ENCODE measurements around the gene RTN4IP1. TPM values are rescaled to one million over a fixed set of nuclear protein-coding genes. Genes with fewer than 3 reads are reported as not detected.
"Not testable (repeated sequence)": the region's sequence is repeated elsewhere in the genome, so short reads cannot be mapped to it uniquely, and the experiment has no call there.

The RTN4IP1 gene
- total and polyA plus RNA-seq, 2 of the 13 experiments (the other 11 are each of a cell fraction or from before 2014, with no cell fraction given) = 5.5 to 17.2 TPM

GRCh38 chr6:106627760-106628159 lies 1.5 kb downstream of the RTN4IP1 start:
- H2AFZ ChIP-seq (ENCODE audit: low read length); DNase-seq (ENCODE audit: low spot score); H3K9me3 ChIP-seq (ENCODE audit: low read length); in situ Hi-C loops (cut with HindIII; ENCODE audit: extremely low pct_ligation_motif_present, low pct_unique_long_range_greater_than_20kb); ATAC-seq; H3K27ac ChIP-seq (ENCODE audit: extremely low read length, insufficient read depth, low read length); H4K20me1 ChIP-seq (ENCODE audit: insufficient read depth, low read length); H3K27me3 ChIP-seq (ENCODE audit: control insufficient read depth in 1 of 2, insufficient read depth in 2 of 2, low read length in 2 of 2); BruUV-seq (replicated peaks); CTCF ChIA-PET (ENCODE audit: low intra/inter-chr PET ratio, low total read pairs); POLR2A ChIA-PET; H3K4me3 ChIP-seq (replicated peaks in 1 of 3; ENCODE audit: insufficient read depth in 1 of 3, low read depth in 2 of 3, low read length in 3 of 3); H3K4me2 ChIP-seq (ENCODE audit: low read depth, low read length); H3K9ac ChIP-seq (ENCODE audit: insufficient read depth, low read depth, low read length); H3K36me3 ChIP-seq (replicated peaks in 1 of 2; ENCODE audit: control insufficient read depth in 1 of 2, insufficient read depth in 2 of 2, low read length in 2 of 2); FAIRE-seq: not testable (repeated sequence)
- WGBS (ENCODE audit: low lambda C conversion rate) = 97% methylated on average over 16 of the region's 16 CpGs
- H3K79me2 ChIP-seq (ENCODE audit: insufficient read depth, low read length) = peaks cover 36% of the 10 kb centered on the region
- H3K4me1 ChIP-seq (ENCODE audit: insufficient read depth, low read length) = peaks cover 46% of the 10 kb centered on the region
- intact Hi-C loops (cut with micrococcal nuclease; ENCODE audit: unreplicated experiment) = loop anchor here (5.0 to 10.0 kb wide), 2 partner anchors 287 to 350 kb away; no protein-coding TSS in a partner anchor

DNA sequence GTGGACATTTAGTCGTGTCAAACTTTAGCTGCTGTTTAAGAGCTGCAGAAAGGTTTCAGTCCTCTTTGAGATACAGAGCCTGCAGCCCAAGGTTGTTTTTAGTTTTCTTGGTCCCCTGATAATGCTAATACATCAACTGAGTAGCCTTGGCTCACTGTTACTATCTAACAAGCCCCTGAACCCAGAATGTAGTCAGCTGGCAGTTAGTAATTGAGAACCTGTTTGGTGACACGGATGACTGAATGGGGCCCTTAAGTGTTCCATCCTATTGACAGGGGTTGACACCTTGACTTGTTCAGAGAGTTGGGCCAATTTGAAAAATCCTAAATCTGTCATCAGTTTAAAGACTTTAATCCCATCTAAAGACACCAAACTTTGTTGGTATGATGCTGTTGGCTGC lies 2.8 kb downstream of the RTN4IP1 start:
- FAIRE-seq = no peak
- H3K9me3 ChIP-seq (ENCODE audit: low read length) = peaks cover 11% of the 10 kb centered on the region
- H3K9ac ChIP-seq (ENCODE audit: insufficient read depth, low read depth, low read length) = no peak overlapping the region
- no peak overlapping the region for H2AFZ ChIP-seq (ENCODE audit: low read length)
- H3K27me3 ChIP-seq (ENCODE audit: control insufficient read depth in 1 of 2, insufficient read depth in 2 of 2, low read length in 2 of 2) = peaks cover 0 to 2% of the 10 kb centered on the region in 2 experiments; a peak in 1 of 5 replicates
- intact Hi-C loops (cut with micrococcal nuclease; ENCODE audit: unreplicated experiment) (loop anchor here (5.0 to 10.0 kb wide), 2 partner anchors 288 to 351 kb away; no protein-coding TSS in a partner anchor), in situ Hi-C loops (cut with HindIII; ENCODE audit: extremely low pct_ligation_motif_present, low pct_unique_long_range_greater_than_20kb) (no loop called here)
- H3K27ac ChIP-seq (ENCODE audit: extremely low read length, insufficient read depth, low read length) = no peak overlapping the region
- peaks cover 23% of the 10 kb centered on the region for H3K79me2 ChIP-seq (ENCODE audit: insufficient read depth, low read length)
- no peak for DNase-seq (ENCODE audit: low spot score)
- ATAC-seq = no peak
- ChIA-PET CTCF (ENCODE audit: low intra/inter-chr PET ratio, low total read pairs) (no interaction called here), POLR2A (no interaction called here)
- no peak overlapping the region for H3K4me3 ChIP-seq (replicated peaks in 1 of 3; ENCODE audit: insufficient read depth in 1 of 3, low read depth in 2 of 3, low read length in 3 of 3)
- TF ChIP-seq ZNF354B (CRISPR knock-in tag; IDR thresholded peaks at IDR 0.05) (no peak), ZFAT (CRISPR knock-in tag; conservative IDR thresholded peaks at IDR 0.05) (no peak), ZNF205 (CRISPR knock-in tag; IDR thresholded peaks at IDR 0.05) (no peak), ZNF773 (CRISPR knock-in tag; IDR thresholded peaks at IDR 0.05; ENCODE audit: borderline replicate concordance) (no peak)
- TF ChIP-seq, protein P1, sequence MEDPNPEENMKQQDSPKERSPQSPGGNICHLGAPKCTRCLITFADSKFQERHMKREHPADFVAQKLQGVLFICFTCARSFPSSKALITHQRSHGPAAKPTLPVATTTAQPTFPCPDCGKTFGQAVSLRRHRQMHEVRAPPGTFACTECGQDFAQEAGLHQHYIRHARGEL (CRISPR knock-in tag; IDR thresholded peaks at IDR 0.05) = no peak
- no peaks in the 10 kb centered on the region for H4K20me1 ChIP-seq (ENCODE audit: insufficient read depth, low read length)
- no TSS peak for BruUV-seq (replicated peaks)
- no peaks in the 10 kb centered on the region for H3K36me3 ChIP-seq (replicated peaks in 1 of 2; ENCODE audit: control insufficient read depth in 1 of 2, insufficient read depth in 2 of 2, low read length in 2 of 2)
- WGBS (ENCODE audit: low lambda C conversion rate) = 61% methylated on average over 2 of the region's 2 CpGs
- peaks cover 53% of the 10 kb centered on the region for H3K4me1 ChIP-seq (ENCODE audit: insufficient read depth, low read length)
- H3K4me2 ChIP-seq (ENCODE audit: low read depth, low read length) = no peak overlapping the region

Measured in HepG2 (cell line).